ENCODE results near the gene CYSRT1.

CYSRT1 gene

GRCh38 chr9:137205126-137206069, 19.6 kb upstream of the CYSRT1 start, which contains the start of the genes NDOR1 and TMEM203:
Gene NDOR1, plus strand, starts transcription at chr9:137205700. Its CDS starts 78 bp downstream, at chr9:137205778.
Gene TMEM203, minus strand, starts transcription at chr9:137205648. Its CDS starts 234 bp downstream, at chr9:137205414.
- in situ Hi-C loops (cut with HindIII; ENCODE audit: low sequenced_read_pairs): no loop called here

- in situ Hi-C loops (cut with HindIII; ENCODE audit: low sequenced_read_pairs): no loop called here
Observed at GRCh38 chr9:137206602-137207001, 18.4 kb upstream of the CYSRT1 start.

- in situ Hi-C loops (cut with HindIII; ENCODE audit: low sequenced_read_pairs): no loop called here
Observed at GRCh38 chr9:137211532-137211931, 13.4 kb upstream of the CYSRT1 start.

DNA sequence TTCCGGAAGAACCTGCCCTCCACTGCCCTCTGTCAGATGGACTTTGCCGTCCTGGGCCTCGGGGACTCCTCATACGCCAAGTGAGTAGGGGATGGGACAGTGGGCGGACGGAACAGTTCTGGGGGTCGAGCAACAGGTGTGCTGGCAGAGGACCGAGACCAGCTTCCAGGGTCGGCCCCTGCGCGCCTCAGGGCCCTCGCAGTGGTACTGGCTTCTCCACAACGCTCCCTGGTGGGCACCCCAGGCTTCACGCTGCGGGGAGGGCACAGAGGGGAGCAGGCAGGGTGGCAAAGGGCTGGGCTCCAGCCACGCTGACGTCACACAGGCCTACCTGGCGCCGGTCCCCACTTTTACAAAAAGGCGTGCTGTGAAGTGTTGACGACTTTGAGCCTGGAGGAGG, 12.5 kb upstream of the CYSRT1 start:
- in situ Hi-C loops (cut with HindIII; ENCODE audit: low sequenced_read_pairs): no loop called here

DNA sequence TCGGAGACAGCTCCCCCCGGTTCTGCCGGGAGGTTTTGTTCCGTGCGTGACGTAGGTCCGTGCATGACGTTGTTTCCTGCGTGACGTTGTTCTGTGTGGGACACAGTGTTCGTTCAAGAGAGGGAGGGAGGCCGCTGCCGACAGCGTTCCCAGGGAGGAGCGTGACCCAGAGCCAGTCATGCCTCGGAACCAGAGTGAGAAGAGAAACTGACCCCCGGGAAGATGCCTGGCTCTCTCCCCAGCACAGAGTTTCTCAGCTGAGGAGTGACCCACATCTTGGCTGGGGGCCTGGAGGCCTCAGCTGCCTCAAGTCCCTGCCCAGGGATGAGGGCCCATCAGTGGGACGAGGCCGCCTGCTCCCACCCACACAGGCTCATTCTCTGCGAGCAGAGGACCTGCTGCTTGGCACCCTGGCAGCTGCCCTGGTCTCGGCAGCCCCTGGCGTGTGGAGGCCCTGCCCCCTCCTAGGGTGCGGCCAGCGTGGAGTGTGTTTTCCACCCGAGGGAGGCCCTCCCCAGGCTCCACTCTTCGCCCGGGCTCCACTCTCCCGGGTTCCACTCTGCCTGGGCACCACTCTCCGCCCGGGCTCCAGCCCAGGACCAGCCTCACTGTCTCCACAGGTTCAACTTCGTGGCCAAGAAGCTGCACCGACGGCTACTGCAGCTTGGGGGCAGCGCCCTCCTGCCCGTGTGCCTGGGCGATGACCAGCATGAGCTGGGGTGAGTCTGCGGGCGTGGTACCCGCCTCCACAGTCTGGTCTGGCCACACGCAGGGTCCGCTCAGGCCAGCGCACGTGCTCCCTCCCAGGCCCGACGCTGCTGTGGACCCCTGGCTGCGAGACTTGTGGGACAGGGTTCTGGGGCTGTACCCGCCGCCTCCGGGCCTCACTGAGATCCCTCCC, 11.6 kb upstream of the CYSRT1 start:
- in situ Hi-C loops (cut with HindIII; ENCODE audit: low sequenced_read_pairs): no loop called here

DNA sequence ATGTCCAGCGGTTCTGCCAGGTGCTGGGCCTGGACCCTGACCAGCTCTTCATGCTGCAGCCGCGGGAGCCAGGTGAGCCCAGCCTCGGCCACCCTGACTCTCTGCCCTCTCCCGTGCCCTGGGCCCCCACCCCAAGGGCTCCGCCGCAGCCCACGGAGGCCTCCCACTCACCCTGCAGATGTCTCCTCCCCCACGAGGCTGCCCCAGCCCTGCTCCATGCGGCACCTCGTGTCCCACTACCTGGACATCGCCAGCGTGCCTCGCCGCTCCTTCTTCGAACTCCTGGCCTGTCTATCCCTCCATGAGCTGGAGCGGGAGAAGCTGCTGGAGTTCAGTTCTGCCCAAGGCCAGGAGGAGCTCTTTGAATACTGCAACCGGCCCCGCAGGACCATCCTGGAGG, 10.4 kb upstream of the CYSRT1 start:
- in situ Hi-C loops (cut with HindIII; ENCODE audit: low sequenced_read_pairs): no loop called here

DNA sequence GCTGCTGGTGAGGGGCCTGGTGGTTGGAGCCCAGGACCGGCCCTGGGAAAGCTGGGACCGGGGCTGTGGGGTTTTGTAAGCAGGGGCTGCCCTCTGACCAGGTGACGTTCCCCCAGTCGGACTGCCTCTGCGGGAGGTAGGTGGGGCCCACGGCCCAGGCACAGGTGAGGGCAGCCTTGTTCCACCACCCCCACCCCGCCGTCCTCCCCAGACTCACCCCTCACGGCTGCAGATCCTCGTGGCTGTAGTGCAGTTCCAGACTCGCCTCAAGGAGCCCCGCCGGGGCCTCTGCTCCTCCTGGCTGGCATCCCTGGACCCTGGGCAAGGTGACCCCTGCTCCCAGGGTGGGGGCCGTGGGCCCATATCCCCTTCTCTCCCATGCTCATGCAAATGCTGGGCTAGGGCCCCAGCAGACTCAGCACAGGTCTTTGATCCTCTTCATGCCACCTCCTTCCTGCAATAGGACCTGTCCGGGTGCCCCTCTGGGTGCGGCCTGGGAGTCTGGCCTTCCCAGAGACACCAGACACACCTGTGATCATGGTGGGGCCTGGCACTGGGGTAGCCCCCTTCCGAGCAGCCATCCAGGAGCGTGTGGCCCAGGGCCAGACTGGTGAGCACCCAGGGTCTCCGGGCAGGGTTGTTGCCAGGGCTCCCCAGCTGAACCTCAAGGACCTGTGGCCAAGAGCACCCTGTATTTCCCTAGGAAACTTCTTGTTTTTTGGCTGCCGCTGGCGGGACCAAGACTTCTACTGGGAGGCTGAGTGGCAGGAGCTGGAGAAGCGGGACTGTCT, 9.6 kb upstream of the CYSRT1 start:
- in situ Hi-C loops (cut with HindIII; ENCODE audit: low sequenced_read_pairs): no loop called here

GRCh38 chr9:137216188-137216965, 8.6 kb upstream of the CYSRT1 start:
- in situ Hi-C loops (cut with HindIII; ENCODE audit: low sequenced_read_pairs): no loop called here

DNA sequence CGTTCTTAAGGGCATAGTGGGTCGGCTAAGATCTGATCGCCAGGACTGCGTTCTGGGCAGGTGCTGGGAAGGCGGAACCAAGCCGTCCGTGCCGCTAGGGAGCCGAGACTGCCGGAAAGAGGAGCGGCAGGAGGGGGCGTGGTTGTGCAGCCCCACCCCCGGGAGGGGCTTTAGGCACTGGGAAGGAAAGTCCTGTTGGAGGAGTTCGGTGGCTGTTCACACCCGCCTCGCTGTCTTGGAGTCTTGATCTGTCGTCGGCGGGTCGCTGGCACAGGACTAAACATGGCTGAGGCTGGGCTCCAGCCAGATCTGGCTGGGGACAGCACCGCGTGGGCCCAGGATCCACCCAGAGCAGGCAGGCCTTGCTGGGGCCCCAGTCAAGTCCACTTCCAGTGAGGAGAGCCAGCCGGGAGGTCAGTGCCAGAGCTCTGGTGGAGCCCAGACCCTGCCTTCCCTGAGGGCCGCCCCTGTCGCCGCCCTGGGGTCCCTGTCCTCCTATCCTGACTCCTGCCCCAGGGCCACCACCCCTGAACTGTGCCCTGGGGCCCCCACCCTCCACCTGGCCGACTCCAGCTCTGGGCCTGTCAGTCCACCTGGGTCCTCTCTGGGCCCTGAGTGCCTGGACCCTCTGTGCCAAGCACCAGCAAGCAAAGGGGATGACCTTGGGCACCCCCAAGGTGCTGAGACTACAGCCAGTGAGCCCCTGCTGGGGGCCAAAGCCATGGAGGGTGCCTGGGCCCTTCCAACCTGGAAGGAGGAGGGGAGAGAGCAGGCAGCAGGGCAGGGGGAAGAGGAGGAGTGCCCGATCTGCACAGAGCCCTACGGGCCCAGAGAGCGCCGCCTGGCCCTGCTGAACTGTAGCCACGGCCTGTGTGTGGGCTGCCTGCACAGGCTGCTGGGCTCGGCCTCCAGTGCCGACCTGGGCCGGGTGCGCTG, 7.4 kb upstream of the CYSRT1 start:
- in situ Hi-C loops (cut with HindIII; ENCODE audit: low sequenced_read_pairs): no loop called here

DNA sequence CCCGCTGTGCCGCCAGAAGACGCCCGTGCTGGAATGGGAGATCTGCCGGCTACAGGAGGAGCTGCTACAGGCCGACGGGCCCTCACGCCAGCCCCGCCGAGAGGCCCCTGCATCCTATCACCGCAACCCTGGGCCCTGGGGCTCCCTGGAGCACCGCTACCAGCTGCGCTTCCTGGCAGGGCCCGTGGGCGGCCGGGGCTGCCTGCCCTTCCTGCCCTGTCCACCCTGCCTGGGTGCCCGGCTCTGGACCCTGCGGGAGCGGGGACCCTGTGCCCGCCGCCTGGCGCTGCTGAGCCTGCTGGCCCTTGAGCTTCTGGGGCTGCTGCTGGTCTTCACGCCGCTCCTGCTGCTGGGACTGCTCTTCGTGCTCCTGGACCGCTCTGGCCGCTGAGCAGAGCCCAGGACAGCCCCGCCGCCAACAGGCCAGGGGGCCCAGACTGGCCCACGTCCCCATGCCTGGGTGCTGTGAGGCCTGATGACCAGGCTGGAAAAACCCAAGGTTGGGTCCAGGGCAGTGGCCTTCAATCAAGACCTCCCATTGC, 6.7 kb upstream of the CYSRT1 start:
- in situ Hi-C loops (cut with HindIII; ENCODE audit: low sequenced_read_pairs): no loop called here

DNA sequence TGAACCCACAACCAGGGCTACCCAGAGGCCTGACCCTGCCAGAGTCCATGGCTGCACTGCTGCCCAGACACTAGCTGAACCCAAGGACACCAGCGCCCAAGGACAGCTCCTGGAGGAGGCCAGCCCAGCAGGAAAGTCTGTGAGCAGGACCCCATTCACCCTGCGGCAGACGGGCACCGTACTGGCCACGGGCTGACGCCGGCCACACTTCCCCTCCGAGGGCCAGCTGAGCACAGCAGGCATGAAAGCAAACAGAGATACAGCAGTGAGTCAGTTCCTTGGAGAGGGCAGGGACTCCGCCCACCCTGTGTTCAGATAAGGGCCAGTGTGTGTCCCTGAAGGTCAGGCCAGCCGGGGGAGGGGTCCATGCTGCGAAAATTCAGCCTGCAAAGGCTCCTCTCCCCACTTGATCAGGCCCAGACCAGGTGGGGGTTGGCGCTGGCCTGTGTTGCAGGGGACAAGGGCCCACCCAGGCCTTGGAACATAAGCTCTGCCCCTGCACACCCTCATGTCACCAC, 6.2 kb upstream of the CYSRT1 start:
- in situ Hi-C loops (cut with HindIII; ENCODE audit: low sequenced_read_pairs): no loop called here

GRCh38 chr9:137219757-137220316, 5.1 kb upstream of the CYSRT1 start:
- in situ Hi-C loops (cut with HindIII; ENCODE audit: low sequenced_read_pairs): no loop called here

DNA sequence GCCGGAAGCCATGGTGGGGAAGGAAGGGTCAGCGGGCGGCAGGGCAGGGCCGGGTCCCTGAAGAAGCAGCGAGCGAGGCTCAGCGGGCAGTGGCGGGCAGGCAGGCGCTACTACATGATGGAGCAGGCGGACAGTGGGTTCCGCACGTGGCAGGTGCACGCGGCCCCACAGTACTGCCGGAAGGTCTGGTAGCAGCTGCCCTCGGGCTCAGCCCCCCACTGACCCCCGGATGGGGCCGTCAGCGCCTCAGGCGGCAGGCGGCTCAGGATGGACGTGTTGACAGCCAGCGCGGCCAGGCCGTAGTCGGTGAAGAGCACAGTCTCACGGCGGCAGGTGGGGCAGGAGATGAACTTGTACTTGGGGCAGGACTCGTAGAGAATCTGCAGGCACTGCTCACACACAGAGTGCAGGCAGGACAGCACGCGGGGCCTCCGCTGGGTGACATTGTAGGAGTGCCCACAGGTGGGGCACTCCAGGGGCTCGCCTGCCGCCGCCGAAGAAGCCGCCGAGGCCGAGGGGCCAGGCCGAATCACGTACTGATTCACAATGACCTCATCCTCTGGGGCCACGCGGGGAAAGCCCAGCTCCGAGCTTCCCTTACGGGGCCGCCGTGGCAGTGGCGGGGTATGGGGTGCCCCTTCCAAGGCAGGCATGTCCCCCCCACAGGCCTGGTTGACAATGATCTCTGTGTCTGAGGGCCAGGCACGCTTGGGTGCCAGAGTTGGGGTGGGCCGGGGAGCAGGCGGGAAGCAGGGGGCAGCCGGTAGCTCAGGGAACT, 4.5 kb upstream of the CYSRT1 start:
- in situ Hi-C loops (cut with HindIII; ENCODE audit: low sequenced_read_pairs): no loop called here

DNA sequence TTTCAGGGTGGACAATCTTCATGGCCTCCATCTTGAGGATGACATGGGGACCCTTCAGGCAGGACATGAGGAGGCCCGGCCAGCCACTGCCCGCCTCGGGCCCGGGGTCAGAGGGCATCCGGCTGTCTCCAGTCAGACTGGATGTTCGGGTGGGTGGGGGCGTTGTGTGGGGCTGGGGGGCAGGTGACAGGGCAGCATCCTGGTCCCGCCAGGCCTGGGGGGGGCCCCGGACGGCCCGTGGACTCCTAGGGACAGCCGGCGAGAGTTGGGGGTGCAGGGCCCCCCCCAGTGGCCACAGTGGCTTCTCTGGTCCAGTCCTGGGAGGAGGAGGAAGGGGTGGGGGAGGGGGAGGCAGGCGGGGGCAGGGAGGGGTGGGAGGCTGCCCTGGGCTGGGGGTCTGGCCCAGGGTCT, 3.9 kb upstream of the CYSRT1 start:
- in situ Hi-C loops (cut with HindIII; ENCODE audit: low sequenced_read_pairs): no loop called here

DNA sequence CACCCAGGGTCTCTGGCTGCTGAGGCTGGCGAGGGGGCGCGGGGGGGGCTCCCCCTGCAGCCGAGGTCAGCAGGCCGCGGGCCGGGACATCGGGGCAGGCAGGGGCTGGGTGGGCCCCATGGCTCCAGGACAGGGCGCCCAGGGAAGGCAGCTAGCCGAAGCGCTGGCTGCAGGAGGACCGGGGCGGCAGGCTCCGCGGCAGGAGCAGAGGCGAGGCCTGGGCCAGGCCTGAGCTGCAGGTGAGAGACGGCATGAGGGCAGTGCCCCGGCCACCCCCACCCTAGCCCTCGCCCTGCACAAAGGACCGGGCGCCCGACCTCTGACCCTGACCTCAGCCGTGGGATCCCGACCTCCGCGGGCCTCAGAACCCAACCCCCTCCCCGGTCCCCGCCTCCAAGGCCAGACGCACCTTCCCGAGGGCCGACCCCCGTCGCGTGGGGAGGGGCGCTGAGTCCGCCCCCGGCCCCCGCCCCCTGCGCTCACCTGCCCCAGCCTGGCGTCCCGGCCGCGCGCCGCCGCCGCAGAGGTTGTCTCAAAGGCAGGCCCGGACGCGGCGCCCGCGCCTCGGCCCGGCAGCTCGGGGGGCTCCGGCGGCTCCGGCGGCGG, 3.4 kb upstream of the CYSRT1 start:
- in situ Hi-C loops (cut with HindIII; ENCODE audit: low sequenced_read_pairs): no loop called here

- in situ Hi-C loops (cut with HindIII; ENCODE audit: low sequenced_read_pairs): no loop called here
Observed at GRCh38 chr9:137222190-137223077, 2.5 kb upstream of the CYSRT1 start, which contains the start of gene RNF208. Gene RNF208, minus strand, starts transcription at chr9:137222240. Its CDS starts 1,028 bp downstream, at chr9:137221212.

All from DLD1 (cell line).